GM18517 (cell line): ENCODE results near the gene SYNCRIP.
"Not testable (repeated sequence)": the region's sequence is repeated elsewhere in the genome, so short reads cannot be mapped to it uniquely, and the experiment has no call there.

Experiments
- ATAC-seq: cut with Tn5 transposase; IDR thresholded peaks from one replicate; pipeline ENCODE4 v1.9.1; 2021; ENCODE audit warnings: mild to moderate bottlenecking, moderate library complexity; ENCODE audit not compliant: unreplicated experiment

SYNCRIP gene

DNA sequence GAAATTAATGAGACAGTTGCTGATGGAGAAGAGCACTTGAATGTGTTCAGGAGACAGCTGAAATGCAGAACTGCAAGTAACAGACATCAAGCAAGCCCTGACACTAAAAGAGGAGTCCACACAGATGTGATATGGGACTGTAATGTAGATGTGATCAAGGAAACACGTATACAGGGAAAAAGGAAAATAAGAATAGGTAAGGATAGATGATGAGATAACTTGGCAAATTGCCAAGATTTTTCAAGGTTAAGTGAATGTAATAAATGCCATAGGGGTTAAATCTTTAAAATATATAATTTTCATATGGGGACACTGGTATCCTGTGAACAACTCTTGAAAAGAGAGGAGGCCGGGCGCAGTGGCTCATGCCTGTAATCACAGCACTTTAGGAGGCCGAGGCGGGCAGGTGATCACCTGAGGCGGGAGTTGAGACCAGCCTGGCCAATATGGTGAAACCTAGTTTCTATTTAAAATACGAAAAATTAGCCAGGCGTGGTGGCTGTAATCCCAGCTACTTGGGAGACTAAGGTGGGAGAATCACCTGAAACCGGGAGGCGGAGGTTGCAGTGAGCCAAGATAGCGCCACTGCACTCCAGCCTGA lies 41.9 kb downstream of the SYNCRIP start:
- ATAC-seq: no peak

DNA sequence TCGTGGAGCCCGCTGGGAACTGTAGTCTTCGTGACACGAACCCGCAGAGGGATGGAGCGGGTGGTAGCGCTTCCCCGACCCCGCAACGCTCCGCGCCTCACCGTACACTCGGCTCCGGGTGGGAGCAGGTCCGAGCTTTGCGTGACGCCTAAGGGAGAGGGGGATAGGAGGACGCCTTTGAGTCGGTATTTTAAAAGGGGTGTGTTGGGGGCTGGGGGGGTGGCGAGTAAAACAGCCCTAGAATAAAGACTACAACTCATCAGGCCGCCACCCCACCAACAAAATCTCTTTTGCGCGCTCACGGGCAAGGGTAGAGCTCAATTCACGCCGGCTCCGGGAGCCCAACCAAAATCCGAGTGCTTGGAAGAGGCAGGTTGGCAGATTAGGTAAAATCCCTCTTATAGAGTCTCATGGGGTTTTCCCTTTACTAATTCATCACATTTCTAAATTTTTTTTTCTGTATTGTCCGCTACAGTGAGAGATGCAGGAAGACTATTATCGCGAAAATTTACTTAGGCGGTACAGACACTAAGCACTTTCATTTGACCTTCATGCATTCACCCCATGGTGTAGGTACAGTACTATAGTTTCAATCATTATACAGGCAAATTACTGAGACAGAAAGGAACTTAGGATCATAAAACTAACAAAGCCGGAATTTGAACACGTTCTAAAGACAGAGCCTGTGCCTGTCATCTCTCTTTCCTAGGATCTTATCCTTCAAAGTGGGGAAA lies 48.3 kb downstream of the SYNCRIP start:
- peak; percentile 17 for ATAC-seq

DNA sequence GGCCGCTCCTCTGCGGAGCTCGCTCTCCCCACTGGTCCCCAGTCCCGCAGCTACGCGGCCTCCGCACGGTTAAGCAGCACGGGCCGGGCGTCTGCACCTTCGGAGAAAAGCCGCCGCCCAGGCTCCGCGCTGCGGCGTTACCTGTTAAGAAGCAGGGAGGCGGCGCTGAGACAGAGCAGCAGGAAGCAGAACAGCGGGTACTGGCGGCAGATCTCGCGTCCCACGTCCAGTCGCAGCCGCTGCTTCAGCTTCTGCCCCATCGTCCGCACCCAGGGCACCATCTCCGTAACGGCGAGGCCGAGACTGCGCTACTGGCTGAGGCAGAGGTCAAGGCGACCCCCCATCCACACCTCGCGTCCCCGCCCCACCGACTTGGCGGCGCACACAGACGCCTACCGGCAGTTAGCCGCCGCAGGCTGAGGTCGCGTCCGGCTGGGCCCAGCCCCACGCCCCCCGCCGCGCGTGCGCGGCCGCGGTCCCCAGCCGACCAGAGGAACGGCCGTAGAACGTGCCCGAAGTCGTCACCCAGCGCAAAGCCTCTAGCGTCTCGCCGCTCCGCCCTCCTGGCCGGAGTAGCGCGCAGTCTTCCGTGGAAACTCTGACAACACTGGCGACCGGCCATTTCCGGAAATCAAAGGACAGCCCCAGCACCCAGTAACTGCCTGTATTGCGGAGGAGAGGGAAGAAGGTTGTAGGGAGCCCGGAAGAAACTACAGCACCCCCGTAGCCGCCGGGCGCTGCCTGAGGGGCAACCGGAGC lies 49.1 kb downstream of the SYNCRIP start, which contains the start of gene SNX14:
Gene SNX14 (minus strand): TSS at position 421 of the 759 bp plus-strand sequence. CDS start 140 bp downstream, at position 281.
- ATAC-seq: peak; percentile 92

DNA sequence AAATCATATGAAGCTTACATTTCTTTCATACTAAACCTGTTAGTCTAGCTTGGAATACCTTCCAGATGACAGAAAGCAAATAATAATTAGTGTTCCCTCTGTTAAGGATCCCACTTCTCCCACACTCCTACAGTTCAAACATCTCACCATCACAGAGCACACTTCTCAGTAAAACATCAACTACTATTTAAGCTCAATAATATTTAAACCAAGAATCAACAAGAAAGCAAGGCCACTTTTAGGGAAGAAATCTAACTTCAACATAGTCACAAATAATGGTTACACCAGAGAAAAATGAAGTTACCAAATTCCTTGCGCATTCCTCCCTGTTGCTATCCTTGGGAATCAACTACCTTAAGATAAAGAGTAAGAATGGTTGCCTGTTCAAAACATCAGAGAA lies 50.7 kb downstream of the SYNCRIP start:
- no peak for ATAC-seq

DNA sequence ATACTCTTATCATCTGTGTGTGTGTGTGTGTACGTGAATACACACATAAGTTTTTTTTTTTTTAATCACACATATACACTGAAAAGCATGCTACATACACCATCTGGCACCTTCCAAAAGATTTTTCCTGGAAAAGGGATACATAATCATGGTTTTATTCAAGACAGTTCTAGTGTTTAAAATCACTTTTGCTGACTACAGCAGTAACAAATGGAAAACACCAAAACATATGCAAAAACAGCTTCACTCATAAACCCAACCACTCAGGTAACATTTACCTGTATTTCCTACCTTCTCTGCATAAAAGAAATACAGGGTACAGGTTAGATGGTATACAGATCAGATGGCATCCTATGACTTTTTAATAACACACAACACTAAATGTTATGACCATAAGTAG lies 51.5 kb downstream of the SYNCRIP start:
- no peak for ATAC-seq

DNA sequence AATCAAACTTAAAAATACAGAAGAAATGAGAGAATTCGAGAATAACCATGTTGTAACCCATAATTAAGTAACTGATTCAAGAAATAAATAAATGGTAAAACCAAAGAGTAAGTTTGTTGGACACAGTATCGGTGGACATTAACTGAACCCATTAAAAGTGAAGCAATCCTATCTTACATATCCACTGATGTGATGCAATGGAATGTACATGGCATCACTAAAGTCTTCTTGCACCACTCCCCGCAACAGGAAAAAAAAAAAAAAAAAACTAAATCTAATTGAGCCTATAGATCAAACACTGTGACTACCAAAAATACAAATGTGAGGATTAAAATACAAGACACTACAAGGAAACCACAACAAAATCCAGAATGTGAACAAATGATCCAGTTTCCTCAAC lies 56.9 kb downstream of the SYNCRIP start:
- ATAC-seq: no peak

DNA sequence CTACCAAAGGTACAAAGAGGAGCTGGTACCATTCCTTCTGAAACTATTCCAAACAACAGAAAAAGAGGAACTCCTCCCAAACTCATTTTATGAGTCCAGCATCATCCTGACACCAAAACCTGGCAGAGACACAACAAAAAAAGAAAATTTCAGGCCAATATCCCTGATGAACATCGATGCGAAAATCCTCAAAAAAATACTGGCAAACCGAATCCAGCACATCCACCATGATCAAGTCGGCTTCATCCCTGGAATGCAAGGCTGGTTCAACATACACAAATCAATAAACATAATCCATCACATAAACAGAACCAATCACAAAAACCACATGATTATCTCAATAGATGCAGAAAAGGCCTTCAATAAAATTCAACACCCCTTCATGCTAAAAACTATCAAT lies 59.9 kb downstream of the SYNCRIP start:
- not testable (repeated sequence) for ATAC-seq

DNA sequence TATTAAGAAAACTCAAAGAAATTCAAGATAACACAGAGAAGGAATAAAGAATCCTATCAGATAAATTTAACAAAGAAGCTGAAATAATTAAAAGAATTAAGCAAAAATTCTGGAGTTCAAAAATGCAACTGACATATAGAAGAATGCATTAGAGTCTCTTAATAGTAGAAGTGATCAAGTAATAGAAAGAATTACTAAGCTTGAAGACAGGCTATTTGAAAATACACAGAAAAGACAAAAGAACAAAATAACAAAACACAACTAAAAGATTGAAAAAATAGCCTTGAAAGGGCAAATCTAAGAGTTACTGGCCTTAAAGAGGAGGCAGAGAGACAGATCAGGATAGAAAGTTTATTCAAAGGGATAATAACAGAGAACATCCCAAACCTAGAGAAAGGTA lies 61.1 kb downstream of the SYNCRIP start:
- ATAC-seq: no peak

DNA sequence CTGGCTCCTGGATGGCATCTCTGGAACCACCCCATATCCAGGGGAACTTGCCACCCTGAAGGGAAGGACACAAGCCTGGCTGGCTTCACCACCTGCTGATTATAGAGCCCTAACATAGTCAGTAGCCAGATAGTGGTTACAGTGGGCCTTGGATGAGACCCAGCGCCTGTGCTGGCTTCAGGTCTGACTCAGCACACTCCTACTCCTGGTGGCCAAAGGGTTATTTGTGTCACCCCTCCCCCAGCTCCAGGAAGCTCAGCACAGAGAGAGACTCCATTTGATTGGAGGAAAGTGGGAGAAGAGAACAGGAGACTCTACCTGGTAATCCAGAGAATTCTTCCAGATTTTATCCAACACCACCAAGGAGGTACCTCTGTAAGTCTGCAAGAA lies 61.8 kb downstream of the SYNCRIP start:
- peak; percentile 53 for ATAC-seq

DNA sequence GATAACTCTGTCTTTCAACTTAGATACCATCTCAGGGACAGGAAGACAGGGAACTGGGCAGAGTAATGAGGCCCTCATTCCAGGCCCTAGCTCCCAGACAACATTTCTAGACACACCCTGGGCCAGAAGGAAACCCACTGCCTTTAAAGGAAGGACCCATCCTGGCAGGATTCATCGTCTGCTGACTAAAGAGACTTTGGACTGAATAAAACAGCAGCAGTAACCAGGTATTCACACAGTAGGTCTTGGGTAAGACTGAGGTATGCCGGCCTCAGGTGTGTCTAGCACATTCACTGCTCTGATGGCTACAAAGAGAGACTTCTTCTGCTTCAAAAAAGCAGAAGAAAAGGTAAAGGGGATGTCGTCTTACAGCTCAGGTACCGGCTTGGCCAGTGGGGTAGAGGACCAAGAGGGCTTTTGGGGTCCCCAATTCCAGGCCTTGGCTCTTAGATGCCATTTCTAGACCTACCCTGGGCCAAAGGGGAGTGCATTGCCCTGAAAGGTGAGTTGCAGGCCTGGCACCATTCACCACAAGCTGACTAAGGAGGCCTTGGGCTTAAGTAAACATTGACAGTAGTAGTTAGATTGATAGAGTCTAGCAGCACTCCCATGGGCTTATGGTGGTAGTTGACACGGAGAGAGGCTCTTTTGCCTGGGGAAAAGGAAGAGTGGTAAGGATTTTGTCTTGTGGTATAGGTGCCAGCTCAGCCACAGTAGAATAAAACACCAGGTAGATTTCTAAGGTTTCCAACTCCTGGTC lies 62.4 kb downstream of the SYNCRIP start:
- no peak for ATAC-seq

DNA sequence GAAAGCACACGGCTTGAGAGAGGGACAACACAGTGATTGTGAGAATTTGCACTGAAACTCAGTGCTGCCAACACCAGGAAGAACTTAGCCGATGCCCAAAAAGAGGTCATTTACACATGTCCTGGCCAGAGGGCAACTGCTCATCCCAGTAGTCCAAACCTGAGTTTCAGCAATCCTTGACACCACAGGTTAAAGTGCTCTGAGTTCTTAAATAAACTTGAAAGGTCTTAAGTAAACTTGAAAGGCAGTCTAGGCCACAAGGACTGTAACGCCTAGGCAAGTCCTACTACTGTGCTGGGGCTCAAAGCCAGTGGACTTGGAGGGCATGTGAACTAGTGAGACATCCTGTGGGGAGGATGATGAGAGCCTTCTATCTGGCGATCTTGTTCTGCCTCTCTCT lies 63.1 kb downstream of the SYNCRIP start:
- ATAC-seq: no peak

DNA sequence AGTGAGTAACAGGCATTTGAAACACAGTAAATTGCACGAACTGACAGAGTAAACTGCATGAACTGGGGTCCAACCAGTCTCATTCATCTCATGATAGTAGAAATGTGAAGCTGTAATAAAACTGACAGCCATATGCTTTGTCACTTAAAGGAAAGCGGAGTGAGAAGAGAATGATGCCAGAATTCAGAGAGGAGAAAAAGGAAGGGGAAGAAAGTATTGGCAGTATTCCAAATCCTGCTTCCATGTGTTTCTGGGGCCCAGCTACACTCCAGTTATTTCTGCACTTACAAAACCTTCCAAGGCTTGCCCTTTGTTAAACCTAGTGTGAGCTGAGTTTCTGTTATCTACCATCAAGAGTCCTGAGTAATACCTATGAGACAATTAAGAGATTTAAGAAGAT lies 66.2 kb downstream of the SYNCRIP start:
- ATAC-seq: no peak

DNA sequence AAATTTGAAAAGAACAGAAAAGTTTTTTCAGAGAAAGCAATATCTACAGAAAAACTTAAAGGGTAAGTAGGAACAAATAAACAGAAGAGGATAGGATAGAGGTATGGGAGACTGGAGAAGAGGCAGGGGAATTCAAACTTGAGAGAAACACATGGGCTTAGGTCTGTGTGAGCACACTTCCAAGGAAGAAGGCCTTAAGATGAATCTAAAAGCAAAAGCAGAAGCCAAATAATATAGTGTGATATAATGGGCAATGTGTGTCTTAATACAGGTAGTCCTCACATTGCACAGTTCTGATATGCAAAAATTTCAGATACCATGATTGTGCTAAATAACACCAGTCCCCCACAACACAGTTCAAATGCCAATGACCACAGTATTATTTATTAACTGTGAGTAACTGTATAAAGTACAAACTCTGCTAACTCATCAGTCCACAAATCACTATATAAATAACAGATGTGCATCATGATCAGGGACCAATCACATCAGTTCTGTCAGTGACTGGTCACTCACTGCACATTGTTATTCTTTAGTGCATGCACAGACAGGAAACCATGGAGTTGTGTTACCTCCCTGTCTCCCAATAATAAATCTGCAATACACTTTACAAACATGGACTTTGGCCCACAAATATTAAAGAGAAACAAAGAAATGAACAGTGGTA lies 67.6 kb downstream of the SYNCRIP start:
- ATAC-seq: no peak

DNA sequence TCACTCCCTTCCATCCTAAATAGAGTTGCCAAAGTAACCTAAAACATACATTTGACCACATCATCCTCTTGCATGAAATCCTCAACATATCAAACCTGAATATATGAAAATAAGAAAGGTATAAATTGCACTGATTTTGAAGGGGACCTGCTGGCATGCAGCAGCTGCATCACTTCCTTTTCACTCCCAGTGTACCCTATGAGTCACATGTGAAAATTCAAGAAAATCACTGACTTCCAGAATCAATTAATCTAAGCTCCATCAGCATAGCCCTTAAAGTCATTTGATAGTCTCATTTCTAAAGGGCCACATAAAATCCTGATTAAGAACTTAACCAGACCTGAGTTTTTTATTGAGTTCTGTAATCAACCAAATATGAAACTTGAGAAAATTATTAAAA lies 73.4 kb downstream of the SYNCRIP start:
- ATAC-seq: no peak

DNA sequence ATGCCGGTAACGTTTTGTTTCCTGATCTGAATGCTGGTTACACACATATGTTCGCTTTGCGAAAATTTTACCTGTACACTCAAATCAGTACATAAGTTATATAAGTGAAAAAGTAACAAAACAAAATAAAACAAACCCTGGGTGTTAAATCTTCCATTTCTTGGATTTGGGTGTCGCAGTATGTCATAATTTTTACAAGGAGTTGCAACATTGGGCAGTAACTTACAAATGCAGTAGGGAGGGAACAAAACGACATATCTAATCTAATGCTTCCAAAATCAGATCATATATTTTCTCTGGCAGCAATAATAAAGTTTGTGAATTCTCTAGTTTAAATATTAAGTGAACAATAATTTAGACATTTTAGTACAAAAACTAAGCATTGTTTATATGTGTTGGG lies 74.3 kb downstream of the SYNCRIP start:
- no peak for ATAC-seq

DNA sequence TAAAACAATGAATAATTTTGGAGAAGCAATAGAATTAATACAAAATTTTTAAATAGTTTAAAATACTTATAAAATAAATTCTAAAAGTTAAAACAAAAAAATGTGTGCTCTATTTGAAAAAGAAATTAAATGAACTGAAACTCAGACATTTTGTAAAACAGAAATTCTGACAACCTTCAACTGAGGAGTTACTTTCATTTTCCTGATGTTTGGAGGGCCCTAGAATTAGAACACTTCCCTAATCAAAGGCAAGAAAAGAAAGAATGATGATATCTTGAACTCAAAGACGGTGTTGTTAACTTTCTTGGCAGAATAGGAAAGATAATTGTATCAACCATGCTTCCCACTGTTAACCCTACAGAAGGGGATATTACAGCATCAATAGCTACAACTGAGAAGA lies 77.0 kb downstream of the SYNCRIP start:
- ATAC-seq: no peak

DNA sequence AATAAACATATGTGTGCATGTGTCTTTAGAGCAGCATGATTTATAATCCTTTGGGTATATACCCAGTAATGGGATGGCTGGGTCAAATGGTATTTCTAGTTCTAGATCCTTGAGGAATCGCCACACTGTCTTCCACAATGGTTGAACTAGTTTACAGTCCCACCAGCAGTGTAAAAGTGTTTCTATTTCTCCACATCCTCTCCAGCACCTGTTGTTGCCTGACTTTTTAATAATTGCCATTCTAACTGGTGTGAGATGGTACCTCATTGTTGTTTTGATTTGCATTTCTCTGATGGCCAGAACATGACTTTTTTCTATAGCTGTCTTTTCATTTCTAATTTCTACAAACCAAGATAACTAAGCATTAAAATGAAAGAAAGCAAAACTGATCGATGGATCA lies 78.5 kb downstream of the SYNCRIP start:
- ATAC-seq: not testable (repeated sequence)
